GM23338 (cell line): ENCODE results near the gene CRADD.

Source experiments
- CREB1 ChIP-seq: fragments of 250-450 bp; sonication (Bioruptor Pico); IDR thresholded peaks from 2 replicates; pipeline ENCODE4 v1.5.0; 2020; ENCODE audit warnings: low read depth, mild to moderate bottlenecking, moderate library complexity
- EZH2 ChIP-seq: fragments of 200-600 bp; sonication (generic); IDR thresholded peaks from one replicate; pipeline ENCODE4 v1.8.0; 2017; ENCODE audit warnings: antibody characterized with exemption, mild to moderate bottlenecking, low read depth; ENCODE audit not compliant: unreplicated experiment
- POLR2AphosphoS5 ChIP-seq: IDR thresholded peaks from 2 replicates; pipeline ENCODE4 v1.6.1; 2016; ENCODE audit warnings: antibody characterized with exemption, low read depth
- TF ChIP-seq, protein P1 (sequence below), 2 experiments: fragments of 200-600 bp in 1 of 2; sonication (generic) in 1 of 2; conservative IDR thresholded peaks; 2 replicates each; pipeline versions ENCODE4 v1.5.1 to v1.6.1; 2016 to 2017; ENCODE audit warnings: antibody characterized with exemption in 2 of 2, low read depth in 2 of 2, mild to moderate bottlenecking in 2 of 2, moderate library complexity in 1 of 2

GRCh38 chr12:93813972-93814821 is 137.0 kb downstream of the CRADD start:
- TF ChIP-seq, protein P1, sequence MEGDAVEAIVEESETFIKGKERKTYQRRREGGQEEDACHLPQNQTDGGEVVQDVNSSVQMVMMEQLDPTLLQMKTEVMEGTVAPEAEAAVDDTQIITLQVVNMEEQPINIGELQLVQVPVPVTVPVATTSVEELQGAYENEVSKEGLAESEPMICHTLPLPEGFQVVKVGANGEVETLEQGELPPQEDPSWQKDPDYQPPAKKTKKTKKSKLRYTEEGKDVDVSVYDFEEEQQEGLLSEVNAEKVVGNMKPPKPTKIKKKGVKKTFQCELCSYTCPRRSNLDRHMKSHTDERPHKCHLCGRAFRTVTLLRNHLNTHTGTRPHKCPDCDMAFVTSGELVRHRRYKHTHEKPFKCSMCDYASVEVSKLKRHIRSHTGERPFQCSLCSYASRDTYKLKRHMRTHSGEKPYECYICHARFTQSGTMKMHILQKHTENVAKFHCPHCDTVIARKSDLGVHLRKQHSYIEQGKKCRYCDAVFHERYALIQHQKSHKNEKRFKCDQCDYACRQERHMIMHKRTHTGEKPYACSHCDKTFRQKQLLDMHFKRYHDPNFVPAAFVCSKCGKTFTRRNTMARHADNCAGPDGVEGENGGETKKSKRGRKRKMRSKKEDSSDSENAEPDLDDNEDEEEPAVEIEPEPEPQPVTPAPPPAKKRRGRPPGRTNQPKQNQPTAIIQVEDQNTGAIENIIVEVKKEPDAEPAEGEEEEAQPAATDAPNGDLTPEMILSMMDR (conservative IDR thresholded peaks at IDR 0.05; ENCODE audit: low read depth in 2 of 2) = no peak
- no peak for TF ChIP-seq CREB1 (CRISPR knock-in tag)
- no peak for TF ChIP-seq EZH2
- TF ChIP-seq POLR2AphosphoS5 = no peak
